GM21576 (cell line): ENCODE data around the gene RCC1.
A peak's percentile ranks its signal among the peaks of the same experiment; 100 is the strongest.
"Not testable (repeated sequence)": the region's sequence is repeated elsewhere in the genome, so short reads cannot be mapped to it uniquely, and the experiment has no call there.

ENCODE experiments used
- ATAC-seq: cut with Tn5 transposase; IDR thresholded peaks from one replicate; pipeline ENCODE4 v1.9.1; 2021; ENCODE audit warnings: mild to moderate bottlenecking, moderate library complexity; ENCODE audit not compliant: unreplicated experiment

The RCC1 gene

DNA sequence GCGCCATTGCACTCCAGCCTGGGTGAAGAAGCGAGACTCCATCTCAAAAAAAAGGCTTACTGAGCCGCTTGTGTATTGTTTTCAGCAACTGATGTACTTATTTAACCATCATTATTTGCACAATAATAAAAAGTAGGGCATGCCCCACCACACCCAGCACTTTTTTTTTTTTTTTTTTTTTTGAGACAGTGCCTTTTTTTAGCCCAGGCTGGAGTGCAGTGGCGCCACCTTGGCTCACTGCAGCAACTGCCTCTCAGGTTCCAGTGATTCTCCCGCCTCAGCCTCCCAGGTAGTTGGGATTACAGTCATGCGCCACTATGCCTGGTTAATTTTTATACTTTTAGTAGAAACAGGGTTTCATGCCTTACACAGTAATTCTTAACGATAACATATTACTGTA is 34.8 kb downstream of the RCC1 start:
- no peak for ATAC-seq

DNA sequence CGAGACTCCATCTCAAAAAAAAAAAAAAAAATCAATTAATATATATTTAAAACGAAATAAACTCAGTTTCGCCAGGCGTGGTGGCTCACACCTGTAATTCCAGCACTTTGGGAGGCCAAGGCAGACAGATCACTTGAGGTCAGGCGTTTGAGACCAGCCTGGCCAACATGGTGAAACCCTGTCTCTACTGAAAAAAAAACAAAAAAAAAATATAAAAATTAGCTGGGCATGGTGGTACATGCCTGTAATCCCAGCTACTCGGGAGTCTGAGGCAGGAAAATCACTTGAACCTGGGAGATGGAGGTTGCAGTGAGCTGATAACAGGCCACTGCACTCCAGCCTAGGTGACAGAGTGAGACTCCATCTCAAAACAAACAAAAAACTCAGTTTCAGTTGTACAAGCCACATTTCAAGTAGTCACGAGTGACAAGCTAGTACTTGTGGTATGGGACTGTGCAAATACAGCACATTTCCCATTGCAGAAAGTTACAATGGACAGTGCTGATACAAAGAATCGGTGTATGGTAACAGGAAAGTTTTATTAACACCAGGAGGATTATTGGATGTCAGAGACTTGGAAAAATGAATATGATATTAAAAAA is 35.7 kb downstream of the RCC1 start:
- ATAC-seq: not testable (repeated sequence)

DNA sequence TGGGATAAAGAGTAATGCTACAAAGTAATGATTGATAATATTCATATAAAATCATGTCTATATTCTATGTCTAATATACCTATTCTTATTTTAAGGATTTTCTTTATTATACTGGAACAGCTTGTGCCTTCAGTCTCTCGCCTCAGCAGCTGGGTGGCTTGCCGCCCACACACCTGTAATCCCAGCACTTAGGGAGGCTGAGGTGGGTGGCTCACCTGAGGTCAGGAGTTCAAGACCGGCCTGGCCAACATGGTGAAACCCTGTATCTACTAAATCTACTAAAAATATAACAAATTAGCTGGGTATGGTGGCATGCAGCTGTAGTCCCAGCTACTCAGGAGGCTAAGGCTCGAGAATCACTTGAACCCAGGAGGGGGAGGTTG is 39.4 kb downstream of the RCC1 start:
- no peak for ATAC-seq

DNA sequence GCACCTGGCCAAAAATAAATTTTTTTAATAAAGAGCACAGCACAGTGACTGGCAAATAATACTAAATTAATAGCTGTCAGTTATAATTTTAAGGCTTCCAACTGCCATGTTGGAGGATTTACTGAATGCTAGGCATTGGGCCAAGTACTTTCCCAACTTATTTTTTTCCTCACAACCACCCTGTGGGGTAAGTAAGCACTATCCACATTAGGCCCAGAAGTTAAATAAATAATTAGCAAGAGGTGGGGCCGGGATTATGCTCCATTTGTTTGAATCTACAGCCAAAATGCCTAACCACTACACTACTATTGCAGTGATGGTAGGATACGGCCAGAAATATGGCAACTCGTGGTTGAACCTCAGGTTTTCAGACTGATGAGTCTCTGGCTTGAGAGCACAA is 42.5 kb downstream of the RCC1 start:
- no peak for ATAC-seq

DNA sequence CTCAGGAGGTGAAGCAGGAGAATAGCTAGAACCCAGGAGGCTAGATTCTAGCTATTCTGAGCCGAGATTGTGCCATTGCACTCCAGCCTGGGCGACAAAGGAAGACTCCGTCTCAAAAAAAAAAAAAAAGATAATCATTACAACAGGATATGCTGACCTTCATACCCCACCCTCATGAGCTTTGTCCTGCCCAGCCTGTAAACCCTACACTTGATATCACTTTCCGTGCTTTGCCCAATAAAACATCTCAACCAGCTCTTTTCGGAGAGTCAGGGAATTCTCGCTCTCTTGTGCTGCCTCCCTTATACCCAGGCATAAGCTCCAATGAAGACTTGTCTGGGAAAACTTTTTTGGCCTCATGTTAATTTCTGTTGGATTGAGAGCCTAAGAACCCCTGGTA is 45.5 kb downstream of the RCC1 start:
- ATAC-seq: no peak

DNA sequence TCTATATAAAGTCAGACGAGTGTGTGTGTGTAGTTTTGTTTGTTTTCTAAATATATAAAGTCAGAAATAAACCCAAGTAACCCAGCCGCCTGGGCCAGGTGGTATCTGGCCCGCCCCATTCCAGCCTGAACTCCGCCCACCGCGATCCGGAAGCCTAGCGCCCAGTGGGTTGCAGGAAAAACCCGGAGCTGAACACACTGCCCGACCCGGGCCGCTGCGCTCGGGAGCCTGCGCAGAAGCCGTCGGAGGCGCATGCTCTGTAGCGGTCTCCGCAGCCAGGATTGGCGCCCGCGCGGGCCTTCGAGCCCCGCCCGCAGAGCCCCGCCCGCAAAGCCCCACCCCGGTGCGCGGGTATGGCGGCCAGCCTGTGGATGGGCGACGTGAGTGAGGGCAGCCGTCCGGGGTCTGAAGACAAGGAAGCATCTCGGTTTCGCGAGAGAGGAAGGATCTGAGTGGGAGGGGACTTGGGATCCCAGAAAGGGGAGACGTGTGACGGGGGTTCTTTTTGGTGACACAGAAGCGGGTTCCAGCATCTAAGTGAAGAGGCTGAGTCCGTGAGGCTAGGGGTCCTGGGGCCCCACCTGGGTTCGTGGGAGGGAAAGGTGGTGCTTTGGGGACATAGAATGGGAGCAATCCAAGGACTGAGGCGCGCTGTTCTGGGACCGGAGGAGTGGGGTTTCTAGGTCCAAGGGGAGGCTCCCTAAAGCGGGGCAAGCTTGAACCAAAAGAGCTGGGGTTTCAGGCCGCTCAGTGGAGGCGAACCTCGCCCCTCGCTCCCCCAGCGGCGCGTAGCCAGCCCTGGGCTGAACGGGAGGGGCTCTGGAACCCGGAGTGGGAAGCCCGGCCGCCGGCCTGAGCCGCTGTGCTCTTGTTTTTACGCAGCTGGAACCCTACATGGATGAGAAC is 47.2 kb downstream of the RCC1 start, which contains the start of gene TRNAU1AP:
Gene TRNAU1AP, plus strand, starts transcription at position 328 of the 906 bp plus-strand sequence. Its CDS starts 26 bp downstream, at position 354.
- ATAC-seq: peak; percentile 88

DNA sequence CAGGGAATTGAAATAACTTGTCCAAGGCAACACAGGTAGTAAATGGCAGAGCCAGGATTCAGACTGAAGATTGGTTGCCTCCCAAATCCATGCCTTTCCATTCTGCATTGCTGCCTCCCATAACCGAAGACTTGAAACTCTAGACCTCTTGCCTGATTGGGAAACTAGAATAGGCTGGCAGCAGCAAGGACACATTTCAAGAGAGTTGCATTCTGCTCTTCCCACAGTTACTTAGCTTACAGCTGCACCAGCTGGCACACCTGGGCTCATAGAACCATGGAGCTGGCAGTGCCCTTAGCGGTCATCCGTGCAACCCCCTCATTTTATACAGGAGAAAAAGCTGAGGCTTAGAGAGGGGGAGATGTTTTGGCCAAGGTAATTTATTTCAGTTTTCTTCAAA is 55.0 kb downstream of the RCC1 start:
- ATAC-seq: no peak

DNA sequence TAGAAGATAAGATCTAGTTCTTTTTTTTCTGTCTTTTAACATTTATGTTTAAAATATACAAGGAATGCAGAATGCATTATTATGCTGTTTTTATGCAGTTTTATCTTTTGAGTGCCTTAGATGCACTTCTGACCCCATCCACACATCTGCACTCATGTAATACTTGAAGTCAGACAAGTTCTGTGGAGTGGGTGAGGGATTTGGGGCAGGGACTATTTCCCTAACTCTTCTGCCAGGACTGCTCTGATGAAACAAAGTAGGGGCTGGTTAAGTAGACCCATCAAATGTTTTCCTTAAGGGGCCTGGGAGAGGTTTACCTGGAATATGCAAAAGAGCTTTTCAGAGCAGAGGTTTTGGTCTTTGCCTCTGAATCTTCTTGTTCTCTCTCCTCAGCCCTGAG is 58.5 kb downstream of the RCC1 start:
- ATAC-seq: no peak

DNA sequence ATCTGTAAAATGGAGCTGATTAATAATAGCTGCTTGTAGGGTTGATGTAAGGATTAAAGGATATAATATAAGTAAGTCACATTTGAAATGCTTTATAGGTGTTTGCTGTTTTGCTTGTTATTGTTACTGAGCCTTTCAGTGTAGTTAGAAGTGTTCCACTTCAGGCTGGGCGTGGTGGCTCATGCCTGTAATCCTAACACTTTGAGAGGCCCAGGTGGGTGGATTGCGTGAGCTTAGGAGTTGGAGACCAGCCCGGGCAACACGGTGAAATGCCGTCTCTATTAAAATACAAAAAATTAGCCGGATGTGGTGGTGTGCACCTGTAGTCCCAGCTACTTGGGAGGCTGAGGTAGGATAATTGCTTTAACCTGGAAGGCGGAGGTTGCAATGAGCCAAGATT is 59.2 kb downstream of the RCC1 start:
- no peak for ATAC-seq

DNA sequence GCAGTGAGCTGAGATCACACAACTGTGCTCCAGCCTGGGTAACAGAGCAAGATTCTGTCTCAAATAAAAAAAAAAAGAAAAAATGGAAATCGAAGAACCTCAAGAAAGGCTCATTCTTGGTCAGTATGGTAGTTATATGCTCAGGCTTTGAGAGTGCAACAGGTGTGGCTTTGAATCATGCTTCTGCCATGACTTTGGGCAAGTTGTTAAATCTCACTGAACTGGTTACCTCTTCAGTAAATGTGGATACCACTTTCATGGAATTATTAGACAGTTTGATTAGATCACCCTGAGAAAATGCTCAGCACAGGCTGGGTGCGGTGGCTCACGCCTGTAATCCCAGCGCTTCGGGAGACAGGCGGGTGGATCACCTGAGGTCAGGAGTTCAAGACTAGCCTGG is 59.9 kb downstream of the RCC1 start:
- no peak for ATAC-seq

DNA sequence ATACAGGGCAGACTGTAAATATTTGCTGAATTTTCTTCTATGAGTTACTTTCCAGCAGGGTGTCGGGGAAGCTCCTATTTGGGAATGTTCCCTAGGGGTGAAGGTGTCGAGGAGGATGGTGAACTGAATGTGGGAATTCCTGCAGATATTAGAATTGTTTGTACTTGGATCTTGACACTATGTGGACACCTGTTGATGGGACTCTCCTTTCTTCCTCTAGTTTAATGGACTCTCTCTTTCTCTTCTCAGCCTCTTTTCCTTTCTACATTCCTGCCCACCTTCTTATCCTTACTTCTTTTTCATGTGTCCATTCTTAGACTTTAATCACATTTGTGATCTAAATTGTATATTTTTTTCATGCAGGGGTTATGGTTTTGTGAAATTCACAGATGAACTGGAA is 61.1 kb downstream of the RCC1 start:
- no peak for ATAC-seq

DNA sequence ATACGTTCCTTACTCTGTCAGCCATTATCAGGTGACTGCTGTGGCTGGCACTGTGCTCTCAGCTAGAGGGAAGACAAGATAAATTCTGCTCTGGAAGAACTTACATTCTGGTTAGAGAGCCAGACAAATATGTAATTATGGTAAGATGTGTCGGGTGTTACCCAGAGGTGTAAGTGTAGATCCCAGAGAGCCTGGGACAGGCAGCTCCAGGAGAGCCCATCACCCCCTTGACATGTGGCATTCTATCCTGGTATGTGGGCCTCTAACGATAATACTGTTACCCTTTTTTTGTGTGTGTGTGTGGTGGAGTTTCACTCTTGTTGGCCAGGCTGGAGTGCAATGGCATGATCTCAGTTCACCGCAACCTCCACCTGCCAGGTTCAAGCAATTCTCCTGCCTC is 66.1 kb downstream of the RCC1 start:
- ATAC-seq: no peak

DNA sequence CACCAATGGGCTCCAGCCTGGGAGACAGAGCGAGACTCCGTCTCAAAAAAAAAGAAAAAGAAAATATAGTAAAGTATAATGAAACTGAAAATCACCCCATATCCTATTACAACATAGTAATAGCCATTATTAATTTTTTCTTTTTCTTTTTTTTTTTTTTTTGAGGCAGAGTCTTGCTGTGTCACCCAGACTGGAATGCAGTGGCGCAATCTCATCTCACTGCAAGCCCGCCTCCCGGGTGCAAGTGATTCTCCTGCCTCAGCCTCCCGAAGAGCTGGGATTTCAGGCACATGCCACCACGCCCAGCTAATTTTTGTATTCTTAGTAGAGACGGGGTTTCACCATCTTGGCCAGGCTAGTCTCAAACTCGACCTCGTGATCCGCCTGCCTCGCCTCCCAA is 67.0 kb downstream of the RCC1 start:
- ATAC-seq: not testable (repeated sequence)

DNA sequence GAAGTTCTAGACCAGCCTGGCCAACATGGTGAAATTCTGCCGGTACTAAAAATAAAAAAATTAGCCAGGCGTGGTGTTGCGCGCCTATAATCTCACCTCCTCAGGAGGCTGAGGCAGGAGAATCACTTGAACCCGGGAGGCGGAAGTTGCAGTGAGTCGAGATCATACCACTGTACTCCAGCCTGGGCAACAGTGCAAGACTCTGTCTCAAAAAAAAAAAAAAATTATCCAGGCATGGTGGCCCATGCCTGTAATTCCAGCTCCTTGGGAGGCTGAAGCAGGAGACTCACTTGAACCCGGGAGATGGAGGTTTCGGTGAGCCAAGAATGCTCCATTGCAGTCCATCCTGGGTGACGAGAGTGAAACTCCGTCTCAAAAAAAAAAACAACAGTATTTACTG is 67.7 kb downstream of the RCC1 start:
- no peak for ATAC-seq

DNA sequence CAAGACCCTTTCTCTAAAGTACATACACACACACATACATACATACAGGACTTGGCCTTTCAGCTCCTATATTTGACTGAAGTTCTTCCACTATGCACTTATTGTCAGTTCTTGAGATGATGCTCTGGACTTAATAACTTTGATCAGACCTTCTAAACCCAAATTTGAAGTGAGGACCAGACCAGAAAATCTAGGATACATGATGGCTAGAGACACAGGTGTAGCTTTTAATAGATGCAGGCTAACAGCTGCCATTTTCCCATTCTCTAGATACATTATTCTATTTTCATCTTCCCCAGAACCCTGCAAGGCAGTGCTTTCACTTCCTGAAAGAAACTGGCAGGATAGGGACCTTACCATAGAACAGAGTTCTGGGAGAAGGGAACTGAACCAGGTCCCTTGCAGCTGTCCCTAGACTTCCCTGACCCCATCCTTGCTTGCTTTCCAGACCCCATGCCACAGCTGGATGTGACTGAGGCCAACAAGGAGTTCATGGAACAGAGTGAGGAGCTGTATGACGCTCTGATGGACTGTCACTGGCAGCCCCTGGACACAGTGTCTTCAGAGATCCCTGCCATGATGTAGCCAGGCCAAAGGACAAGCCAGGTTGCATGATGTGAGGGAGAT is 71.3 kb downstream of the RCC1 start:
- no peak for ATAC-seq

DNA sequence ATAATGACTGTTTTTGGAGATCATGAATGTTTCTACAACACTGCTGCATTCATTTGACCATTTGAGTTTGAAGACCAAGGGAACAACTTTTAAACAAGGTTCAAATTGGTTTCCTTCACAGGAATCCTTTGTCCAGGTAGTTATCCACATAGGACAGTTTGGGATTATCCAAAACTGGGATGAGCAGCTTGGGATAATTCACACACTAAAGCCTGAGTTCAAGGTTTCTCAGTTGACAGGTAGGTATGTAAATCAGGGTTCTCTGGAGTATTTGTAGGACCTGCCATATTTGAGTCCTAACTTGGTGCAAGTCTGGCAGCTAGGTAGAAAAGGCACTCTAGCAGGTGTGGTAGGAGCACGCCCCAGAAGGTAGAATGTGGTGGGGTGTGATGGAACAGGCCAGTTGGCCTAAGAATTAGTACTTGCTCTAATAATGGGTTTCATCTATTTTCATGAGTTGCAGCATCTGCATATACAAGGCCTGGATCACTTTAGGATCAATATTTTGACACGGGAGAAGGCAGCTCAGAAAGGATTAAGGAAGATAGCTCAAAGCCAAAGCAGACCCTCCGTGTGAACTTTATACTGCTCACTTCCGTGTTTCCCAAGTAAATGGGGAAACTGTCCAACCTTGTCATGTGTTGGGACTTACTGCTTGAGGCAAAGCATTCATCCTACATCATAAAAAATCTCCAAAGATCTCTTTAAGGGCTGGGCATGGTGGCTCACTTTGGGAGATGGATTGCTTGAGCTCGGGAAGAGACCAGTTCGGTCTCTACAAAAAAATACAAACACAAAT is 72.1 kb downstream of the RCC1 start:
- ATAC-seq: no peak

DNA sequence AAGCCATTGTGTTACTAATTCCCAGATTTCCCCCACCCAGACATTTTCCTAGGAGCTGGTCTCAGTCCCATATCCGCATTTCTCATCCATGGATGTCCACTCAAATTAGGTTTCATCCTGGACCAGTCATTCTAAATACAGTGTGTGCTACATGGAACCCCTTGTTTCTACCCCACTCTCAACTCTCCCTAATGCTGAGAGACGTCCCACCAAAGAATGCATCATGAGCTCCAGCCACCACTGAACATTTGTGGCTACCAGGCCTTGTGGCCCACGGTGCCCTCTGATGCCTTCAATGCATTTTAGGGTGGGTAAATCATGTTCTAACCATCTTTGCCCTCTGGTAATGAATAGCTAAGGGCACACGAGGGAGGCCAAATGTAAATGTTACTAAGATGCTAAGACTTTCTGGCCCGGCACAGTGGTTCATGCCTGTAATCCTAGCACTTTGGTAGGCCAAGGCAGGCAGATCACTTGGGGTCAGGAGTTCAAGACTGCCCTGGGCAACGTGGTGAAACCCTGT is 72.9 kb downstream of the RCC1 start:
- ATAC-seq: no peak

DNA sequence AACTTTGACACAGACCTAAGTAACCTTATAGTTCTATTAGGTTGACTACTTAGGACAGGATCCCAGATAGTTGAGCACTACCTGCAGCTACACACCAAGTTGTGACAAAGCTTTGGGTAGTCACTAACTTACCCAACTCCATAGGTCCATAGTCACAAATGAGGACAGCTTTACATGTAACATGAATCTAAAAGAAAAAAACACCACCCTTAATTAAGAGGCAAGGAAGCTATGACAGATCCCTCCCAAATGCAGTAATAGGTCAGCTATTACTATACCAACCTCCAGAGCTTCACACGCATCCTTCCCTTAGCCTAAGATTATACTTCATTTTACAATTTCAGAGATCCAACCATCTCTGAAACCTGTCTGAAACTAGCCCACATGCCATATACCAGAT is 73.6 kb downstream of the RCC1 start:
- ATAC-seq: no peak

DNA sequence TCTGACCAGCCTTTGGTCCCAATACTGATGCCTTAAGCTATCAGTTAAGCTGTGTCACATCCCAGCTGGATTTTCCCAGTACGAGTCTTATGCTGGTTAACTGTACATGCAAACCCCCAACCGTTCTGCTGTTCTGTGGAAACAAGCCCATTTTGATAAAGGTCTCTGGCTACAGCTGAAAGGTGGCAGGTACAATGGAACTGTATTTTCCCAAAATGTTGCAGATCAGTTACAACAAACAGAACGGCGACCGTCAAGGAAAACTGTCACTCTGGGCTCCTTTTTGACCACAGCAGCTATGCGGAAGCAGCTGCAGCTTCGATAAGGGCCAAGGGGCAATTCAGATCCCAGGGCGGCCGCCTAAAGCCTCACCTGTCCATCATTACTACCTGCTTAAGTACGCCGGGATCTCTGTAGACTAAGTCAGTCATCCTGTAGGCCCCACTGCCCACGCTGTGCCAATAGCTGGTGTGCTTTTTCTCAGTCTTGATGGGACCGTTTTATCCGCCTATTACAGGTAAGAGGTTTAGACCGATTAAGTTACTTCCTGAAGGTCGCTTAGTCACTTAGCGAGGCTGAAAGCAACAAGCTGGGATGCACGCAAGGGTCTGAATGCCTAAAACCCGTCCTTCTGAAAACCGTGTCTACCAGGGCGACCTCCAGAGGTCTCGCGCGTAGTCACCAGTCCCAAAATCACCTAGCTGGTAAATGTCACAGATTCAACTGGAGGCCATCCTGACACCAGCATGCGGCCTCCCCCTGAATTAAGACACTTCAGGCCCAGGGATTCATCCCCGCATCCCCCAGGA is 75.1 kb downstream of the RCC1 start:
- ATAC-seq: peak; percentile 22
